ENCODE data around the gene FHAD1.

DNA sequence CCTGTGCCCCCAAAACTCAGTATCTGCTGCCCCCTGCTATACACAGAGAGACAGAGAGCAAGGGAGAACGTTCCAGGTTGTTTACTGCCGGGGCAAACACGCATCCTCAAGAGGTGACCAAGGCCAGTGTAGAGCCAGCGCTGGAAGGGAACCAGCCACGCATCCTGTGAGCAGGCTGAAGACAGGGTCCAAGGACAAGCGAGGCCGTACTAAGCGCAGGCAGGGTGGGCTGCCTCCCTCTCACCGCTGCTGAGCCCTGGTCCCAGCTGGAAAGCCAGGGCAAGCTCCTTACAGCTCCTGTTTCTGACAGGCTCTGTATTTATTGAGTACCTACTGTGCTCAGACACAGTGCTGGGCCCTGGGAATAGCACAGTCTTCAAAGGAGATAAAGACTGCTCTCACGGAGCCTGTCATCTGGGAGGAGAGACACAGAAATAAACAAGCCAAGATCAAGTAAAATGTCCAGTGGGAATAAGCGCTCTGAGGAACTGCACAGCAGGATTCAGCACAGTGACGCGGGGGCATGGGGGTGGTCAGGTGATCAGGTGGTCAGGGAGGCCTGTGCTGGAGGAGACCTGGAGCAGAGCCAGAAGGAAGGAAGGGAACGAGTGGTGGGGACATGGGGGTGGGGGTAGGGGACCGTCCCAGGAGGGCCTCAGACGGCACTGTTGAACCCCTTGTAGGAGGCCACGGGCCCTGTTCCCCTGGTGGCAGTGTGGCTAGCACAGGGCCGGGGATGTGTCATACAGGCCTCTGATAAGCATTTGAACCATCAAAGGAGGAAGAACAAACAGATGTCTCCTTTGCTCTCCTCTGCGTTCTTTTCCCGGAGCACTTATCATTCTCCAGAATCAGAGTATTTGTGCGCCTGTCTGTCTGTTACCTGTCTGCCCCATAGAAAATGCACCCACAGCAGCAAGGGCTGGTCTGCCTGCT, 124.9 kb downstream of the FHAD1 start:
- TF ChIP-seq, protein P1, sequence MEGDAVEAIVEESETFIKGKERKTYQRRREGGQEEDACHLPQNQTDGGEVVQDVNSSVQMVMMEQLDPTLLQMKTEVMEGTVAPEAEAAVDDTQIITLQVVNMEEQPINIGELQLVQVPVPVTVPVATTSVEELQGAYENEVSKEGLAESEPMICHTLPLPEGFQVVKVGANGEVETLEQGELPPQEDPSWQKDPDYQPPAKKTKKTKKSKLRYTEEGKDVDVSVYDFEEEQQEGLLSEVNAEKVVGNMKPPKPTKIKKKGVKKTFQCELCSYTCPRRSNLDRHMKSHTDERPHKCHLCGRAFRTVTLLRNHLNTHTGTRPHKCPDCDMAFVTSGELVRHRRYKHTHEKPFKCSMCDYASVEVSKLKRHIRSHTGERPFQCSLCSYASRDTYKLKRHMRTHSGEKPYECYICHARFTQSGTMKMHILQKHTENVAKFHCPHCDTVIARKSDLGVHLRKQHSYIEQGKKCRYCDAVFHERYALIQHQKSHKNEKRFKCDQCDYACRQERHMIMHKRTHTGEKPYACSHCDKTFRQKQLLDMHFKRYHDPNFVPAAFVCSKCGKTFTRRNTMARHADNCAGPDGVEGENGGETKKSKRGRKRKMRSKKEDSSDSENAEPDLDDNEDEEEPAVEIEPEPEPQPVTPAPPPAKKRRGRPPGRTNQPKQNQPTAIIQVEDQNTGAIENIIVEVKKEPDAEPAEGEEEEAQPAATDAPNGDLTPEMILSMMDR (conservative IDR thresholded peaks at IDR 0.05; ENCODE audit: low read depth, low read length): no peak
- TF ChIP-seq EZH2 (IDR thresholded peaks at IDR 0.05; ENCODE audit: borderline replicate concordance, low read depth, low read length, poor library complexity, severe bottlenecking): no peak
